Mesothelial cell of epicardium (in vitro differentiated cells): ENCODE results near the gene PLEKHB1. TPM values are rescaled to one million over a fixed set of nuclear protein-coding genes. Genes with fewer than 3 reads are reported as not detected.

Source experiments
- DNase-seq, 2 experiments: peaks; one replicate each; pipeline ENCODE4 v3.0.0; 2021; ENCODE audit warnings: low spot score in 2 of 2; ENCODE audit not compliant: unreplicated experiment in 2 of 2
- H3K27ac Mint-ChIP-seq: 2 replicates; pipeline ENCODE4 v1.8.0; 2021; ENCODE audit warnings: mixed read lengths
- H3K27me3 Mint-ChIP-seq: 2 replicates; pipeline ENCODE4 v1.8.0; 2021; ENCODE audit warnings: low read depth, mixed read lengths
- H3K36me3 Mint-ChIP-seq: 2 replicates; pipeline ENCODE4 v1.8.0; 2021; ENCODE audit warnings: mixed read lengths
- H3K4me1 Mint-ChIP-seq: 2 replicates; pipeline ENCODE4 v1.8.0; 2021; ENCODE audit warnings: mixed read lengths
- H3K4me3 Mint-ChIP-seq: 2 replicates; pipeline ENCODE4 v1.8.0; 2021; ENCODE audit warnings: mild to moderate bottlenecking, moderate library complexity, mixed read lengths
- H3K9me3 Mint-ChIP-seq: 2 replicates; pipeline ENCODE4 v1.8.0; 2021; ENCODE audit warnings: mixed read lengths
- total RNA-seq: library from RNA; stranded (reverse); gene quantifications from 3 replicates; pipeline ENCODE4 v1.2.1, GENCODE V29; 2021
- TF ChIP-seq, protein P1 (sequence below): fragments of 200-600 bp; sonication (generic); IDR thresholded peaks from one replicate; pipeline ENCODE4 v1.5.0; 2021; ENCODE audit warnings: antibody characterized with exemption; ENCODE audit not compliant: unreplicated experiment

PLEKHB1 gene
- total RNA-seq, 1 donor from 2014 or later: 9.0 TPM

GRCh38 chr11:73680687-73681086, 34.3 kb downstream of the PLEKHB1 start:
- no peak overlapping the region for H3K4me3 Mint-ChIP-seq
- no peaks in the 10 kb centered on the region for H3K27me3 Mint-ChIP-seq

DNA sequence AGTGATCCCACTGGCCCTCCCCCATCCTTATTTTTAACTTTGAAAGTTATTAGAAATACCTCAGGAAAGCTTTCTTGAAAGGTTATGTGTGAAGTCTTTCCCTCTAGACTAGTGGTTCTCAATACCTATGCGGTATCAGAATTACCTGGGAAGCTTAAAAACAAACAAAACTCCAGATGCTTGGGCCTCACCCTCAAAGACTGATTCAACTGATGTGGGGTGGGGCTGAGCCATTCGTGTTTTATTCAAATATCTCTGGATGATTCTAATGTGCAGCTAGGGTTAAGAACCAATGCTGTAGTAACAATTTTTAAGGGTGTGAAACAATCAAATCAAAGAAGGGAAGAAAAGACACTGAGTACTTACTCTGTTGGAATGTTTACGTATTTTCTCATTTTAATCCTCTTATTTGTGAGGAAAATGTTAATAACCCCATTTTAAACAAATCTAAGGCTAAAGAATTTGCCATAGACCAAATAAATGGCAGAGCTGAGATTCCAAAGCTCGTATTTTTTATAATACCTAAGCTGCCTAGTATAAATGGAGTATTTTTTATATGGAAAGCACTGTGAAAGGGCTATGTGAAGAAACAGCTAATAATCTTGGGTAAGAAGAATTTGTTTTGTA, 47.6 kb downstream of the PLEKHB1 start:
- no peaks in the 10 kb centered on the region for H3K9me3 Mint-ChIP-seq
- TF ChIP-seq, protein P1, sequence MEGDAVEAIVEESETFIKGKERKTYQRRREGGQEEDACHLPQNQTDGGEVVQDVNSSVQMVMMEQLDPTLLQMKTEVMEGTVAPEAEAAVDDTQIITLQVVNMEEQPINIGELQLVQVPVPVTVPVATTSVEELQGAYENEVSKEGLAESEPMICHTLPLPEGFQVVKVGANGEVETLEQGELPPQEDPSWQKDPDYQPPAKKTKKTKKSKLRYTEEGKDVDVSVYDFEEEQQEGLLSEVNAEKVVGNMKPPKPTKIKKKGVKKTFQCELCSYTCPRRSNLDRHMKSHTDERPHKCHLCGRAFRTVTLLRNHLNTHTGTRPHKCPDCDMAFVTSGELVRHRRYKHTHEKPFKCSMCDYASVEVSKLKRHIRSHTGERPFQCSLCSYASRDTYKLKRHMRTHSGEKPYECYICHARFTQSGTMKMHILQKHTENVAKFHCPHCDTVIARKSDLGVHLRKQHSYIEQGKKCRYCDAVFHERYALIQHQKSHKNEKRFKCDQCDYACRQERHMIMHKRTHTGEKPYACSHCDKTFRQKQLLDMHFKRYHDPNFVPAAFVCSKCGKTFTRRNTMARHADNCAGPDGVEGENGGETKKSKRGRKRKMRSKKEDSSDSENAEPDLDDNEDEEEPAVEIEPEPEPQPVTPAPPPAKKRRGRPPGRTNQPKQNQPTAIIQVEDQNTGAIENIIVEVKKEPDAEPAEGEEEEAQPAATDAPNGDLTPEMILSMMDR: no peak
- H3K36me3 Mint-ChIP-seq: peaks cover 6% of the 10 kb centered on the region
- H3K4me1 Mint-ChIP-seq: no peaks in the 10 kb centered on the region
- H3K27me3 Mint-ChIP-seq: no peaks in the 10 kb centered on the region
- no peak overlapping the region for H3K27ac Mint-ChIP-seq
- no peak for DNase-seq
- no peak overlapping the region for H3K4me3 Mint-ChIP-seq

More at GRCh38 chr11:73680687-73681086, 34.3 kb downstream of the PLEKHB1 start:
- H3K9me3 Mint-ChIP-seq: no peaks in the 10 kb centered on the region
- TF ChIP-seq, protein P1: no peak
- no peak overlapping the region for H3K27ac Mint-ChIP-seq
- peaks cover 34% of the 10 kb centered on the region for H3K36me3 Mint-ChIP-seq
- DNase-seq: no peak
- H3K4me1 Mint-ChIP-seq: no peaks in the 10 kb centered on the region

GRCh38 chr11:73705053-73705452, 58.7 kb downstream of the PLEKHB1 start:
- Mint-ChIP-seq H3K4me1 (no peaks in the 10 kb centered on the region), H3K4me3 (no peak overlapping the region), H3K36me3 (peaks cover 22% of the 10 kb centered on the region), H3K27me3 (no peaks in the 10 kb centered on the region), H3K9me3 (no peaks in the 10 kb centered on the region), H3K27ac (no peak overlapping the region)
- TF ChIP-seq, protein P1: no peak
- no peak for DNase-seq

DNA sequence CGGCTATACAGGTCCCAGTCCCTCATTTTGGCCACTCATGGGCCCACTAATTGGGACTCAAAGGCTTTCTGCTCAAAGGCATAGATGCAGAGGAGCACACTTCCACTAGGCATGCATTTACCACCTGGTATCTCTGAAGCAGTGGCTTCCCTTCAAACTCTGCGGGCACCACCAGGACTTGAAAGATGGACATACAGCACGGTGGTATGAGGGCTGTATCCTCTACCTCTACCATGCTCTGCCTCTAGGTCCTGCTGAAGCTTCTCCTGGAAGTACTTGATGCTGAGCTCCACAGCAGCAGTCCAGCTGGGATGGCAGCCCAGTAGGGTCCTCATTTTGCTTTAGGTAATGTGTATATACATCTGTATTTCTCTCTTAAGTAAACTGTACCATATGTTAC, 64.6 kb downstream of the PLEKHB1 start:
- TF ChIP-seq, protein P1: no peak
- no peak overlapping the region for H3K4me3 Mint-ChIP-seq
- no peaks in the 10 kb centered on the region for H3K9me3 Mint-ChIP-seq
- H3K27me3 Mint-ChIP-seq: no peaks in the 10 kb centered on the region
- H3K27ac Mint-ChIP-seq: no peak overlapping the region
- H3K4me1 Mint-ChIP-seq: peaks cover 2% of the 10 kb centered on the region
- DNase-seq: no peak
- peaks cover 12% of the 10 kb centered on the region for H3K36me3 Mint-ChIP-seq

Other genes starting within 250 kb of the PLEKHB1 start
- gene FAM168A, start 48.5 kb upstream of the PLEKHB1 start, total RNA-seq: 60.9 to 63.5 TPM (median 61.8 TPM) in 3 replicates
- 66.3 to 74.8 TPM (median 68.4 TPM) in 3 replicates for gene RAB6A, start 114.5 kb downstream of the PLEKHB1 start, total RNA-seq
- 25.2 to 29.3 TPM (median 27.0 TPM) in 3 replicates for gene MRPL48, start 141.3 kb downstream of the PLEKHB1 start, total RNA-seq
- gene COA4, start 230.3 kb downstream of the PLEKHB1 start, total RNA-seq: 61.3 to 64.0 TPM (median 63.1 TPM) in 3 replicates
- 31.7 to 35.8 TPM (median 34.6 TPM) in 3 replicates for gene PAAF1, start 230.4 kb downstream of the PLEKHB1 start, total RNA-seq